GM19455 (cell line): ENCODE data around the gene HES7.

Source experiments
- ATAC-seq: cut with Tn5 transposase; IDR thresholded peaks from one replicate; pipeline ENCODE4 v1.9.1; 2021; ENCODE audit not compliant: unreplicated experiment

The HES7 gene

DNA sequence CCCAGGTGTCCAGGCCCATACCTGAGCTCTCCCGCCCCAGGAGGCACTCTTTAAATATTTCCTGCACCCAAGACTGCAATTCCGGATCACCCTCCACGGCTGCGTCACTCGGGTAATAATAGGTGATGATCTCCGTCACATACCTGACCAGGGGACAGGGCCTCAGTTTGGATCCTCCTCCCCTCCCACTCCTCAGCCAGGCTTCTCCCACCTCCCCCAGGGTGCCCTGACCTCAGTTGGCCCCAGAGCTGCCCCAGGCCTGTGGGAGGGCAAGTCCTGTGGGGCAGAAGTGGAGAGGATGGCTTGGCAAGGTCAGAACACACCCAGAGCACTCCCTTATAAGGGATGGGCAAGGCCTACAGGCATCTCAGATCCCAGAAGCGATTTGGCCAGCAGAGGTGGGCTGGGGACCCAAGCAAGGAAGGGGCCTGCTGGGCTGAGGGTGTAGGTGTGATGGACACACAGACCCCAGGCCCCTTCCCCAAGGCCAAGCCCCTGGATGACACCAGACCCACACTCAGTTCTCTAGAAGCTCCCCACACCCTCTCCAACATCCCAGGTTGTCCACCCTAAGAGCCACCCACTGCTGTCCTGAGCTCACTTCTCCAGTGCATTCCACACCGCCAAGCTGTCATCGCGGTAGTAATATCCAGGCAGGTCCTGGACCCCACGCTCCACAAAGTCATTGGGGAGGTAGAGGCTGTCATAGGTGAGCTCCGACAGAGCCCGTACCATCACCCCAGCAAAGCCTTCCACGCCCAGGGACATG is 48.1 kb downstream of the HES7 start:
- no peak for ATAC-seq

DNA sequence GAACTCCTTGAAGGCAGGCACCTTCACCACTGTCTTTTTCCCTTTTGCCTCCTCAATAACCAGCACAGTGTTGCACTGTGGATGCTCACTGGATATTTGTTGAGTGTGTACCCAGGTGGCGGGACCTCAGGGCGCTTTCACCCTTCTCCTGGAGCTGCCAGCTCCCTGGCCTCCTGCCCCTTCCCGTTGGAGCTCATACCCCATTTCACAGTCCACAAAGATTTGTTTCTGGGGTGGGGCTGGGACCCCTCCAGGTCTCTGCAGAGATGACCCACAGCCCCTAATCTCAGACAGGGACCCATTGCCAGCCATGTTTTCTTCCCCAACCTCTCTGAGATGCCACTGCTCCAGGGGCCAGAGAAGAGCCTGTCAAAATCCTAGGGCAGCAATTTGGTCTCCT is 48.8 kb downstream of the HES7 start:
- ATAC-seq = no peak

DNA sequence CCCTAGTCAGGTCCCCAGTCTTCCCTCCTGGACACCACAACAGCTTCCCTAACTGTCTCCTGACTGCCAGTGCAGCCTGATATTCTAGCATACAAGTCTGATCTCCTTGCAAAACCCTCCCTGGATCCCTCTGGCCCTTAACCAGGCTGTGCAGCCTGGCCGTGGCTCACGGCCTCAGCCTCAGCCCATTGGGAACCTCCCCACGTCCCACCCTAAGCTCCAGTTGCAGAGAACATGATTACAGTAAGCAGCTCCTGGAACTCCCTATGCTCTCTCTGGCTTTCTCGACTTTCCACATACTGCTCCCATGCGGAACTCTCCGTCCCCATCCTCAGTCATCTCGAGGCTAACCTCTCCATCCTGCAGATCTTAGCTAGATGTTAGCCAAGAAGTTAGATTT is 49.4 kb downstream of the HES7 start:
- no peak for ATAC-seq

DNA sequence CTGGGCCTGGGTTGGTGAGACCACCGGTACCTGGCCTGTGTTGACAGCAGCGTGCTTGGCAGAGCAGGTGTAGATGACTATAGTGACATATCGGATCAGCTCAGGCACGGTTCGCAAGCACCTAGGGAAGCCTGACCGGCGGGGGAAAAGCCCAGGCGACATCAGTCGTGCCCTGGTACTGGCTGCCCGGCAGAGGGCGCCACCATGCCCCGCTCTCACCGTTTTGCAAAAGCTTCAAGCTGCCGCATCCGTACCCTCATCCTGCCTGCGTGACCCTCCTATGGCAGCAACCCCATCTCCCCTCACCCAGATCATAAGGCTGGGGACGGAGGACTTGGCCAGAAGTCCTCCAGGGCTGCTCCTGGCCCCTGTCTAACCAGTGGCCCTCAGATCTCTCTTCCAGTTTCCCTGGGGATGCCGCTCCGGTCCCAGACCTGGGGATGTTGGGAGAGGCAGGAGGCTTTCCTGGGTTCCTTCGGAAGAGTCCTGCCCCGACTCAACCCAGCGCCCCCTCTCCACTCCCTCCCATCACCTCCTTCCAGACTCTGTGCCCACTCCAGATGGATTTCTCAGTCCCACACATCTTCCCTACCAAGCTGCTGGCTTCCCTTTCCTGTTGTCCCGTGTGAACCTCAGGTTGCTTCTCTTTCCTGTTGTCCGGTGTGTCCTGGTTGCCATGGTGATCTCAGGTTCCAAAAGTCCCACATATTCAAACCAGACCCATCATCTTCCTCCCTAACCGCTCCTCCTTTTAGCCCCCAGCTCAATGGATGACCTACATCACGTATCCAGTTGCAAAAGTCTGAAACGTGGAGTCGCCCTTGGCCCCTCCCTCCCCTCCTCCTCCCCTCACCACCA is 50.0 kb downstream of the HES7 start:
- no peak for ATAC-seq

DNA sequence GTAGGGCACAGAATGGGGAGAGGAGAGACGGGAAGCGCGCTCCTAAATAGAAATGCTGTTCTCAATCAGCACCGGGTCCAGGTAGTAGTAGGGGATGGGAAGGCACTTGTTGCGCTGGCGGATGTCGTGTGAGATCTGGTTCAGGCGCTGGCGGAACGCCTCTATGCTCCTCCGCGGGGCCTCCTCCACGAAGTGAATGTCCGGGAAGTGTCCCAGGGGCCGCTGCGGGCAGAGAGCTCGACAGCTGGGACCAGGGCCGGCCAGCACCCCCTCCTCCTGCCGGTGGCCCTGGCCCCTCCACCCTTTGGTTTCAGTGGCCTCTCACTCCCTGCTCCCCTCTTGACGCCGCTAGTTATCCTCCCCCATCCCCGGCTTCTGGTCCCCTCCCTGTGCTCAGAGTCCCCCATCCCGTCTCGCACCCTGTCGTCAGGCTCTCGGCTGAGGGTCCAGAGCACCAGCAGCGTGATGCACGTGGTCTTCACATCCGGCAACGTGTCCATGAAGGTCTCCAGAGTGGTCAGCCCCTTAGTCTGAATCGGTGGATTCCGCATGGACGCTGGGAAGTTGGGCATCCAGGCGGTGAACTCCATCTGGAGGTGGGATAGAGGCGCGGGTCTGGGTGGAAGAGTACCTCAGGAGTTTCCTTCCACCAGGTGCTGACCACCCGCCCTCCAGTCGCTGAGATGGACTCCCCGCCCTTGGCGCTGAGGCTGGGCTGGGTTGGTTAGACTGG is 51.0 kb downstream of the HES7 start:
- ATAC-seq = no peak

DNA sequence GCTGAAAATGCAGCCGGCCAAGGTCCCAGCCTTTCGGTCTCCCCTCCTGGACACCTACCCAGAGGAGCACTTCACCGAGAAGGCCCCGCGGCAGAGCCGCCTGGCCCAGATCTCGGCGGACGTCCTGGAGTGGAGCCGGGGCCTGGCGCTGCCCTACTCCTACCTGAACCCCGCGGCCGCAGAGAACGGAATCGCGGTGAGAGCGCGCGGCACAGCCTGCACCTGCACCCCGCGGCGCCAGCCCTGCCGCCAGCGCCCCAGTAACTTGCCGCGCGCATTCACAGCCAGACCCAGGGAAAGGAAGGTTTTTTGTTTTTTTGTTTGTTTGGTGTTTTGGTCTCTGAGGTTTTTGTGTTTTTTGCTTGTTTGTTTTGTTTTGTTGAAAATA is 51.6 kb downstream of the HES7 start:
- ATAC-seq = no peak

DNA sequence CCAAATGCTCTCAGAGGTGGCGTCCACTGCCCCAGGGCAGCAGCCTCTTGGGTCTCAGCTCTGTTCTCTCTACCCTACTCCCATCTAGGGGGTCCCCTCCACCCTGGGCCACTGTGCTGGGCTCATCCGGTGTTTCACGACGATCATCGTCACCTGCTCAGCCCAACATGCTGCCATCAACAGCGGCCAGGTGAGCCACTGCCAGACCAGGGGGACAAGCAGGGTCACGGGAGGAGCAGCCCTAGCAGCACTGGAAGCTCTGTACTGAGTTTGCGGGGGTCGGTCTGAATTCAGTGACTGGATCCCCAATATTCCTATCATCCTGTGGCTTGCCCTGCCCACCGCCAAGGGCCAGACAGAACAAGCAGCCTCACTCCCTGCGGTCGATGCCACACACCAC is 52.4 kb downstream of the HES7 start:
- ATAC-seq = no peak
